Measurements from ENCODE around the gene CABS1.

Gene CABS1
- long read RNA-seq = 0 reads

DNA sequence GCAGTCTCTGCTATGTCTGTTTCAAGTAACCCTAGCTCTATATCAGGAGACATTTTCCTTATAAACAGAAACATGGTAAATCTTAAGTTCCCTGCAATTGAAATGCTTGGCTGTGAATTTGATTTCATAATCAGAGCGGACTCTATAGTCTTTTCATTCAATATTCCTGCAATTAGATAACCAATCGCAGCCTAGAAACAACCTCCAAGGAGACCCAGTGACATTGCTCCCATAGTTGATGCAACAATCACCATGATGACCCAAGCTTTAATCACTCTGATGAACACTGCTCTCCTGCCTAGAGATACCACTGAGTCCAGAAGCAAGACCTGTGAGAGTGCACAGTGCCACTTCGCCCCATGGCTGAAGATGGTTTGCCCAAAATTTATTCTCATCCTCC lies at the start of gene CABS1:
CABS1 (plus strand) TSS at position 301 of the 400 bp plus-strand sequence; CDS start at position 360, 59 bp downstream.
- DNase-seq (ENCODE audit: low read depth in 1 of 2, low spot score in 1 of 2) = no peak
- H3K27me3 ChIP-seq (ENCODE audit: insufficient read depth, poor library complexity, severe bottlenecking) = no peaks in the 10 kb centered on the region
- TF ChIP-seq POLR2AphosphoS5 (IDR thresholded peaks at IDR 0.05; ENCODE audit: low read depth) (no peak), GABPA (IDR thresholded peaks at IDR 0.05; ENCODE audit: low read depth) (no peak), SPI1 (IDR thresholded peaks at IDR 0.05; ENCODE audit: borderline replicate concordance, low read depth) (no peak), CTCF (IDR thresholded peaks at IDR 0.05; ENCODE audit: insufficient read depth, low read length) (no peak)
- TF ChIP-seq, protein P1, sequence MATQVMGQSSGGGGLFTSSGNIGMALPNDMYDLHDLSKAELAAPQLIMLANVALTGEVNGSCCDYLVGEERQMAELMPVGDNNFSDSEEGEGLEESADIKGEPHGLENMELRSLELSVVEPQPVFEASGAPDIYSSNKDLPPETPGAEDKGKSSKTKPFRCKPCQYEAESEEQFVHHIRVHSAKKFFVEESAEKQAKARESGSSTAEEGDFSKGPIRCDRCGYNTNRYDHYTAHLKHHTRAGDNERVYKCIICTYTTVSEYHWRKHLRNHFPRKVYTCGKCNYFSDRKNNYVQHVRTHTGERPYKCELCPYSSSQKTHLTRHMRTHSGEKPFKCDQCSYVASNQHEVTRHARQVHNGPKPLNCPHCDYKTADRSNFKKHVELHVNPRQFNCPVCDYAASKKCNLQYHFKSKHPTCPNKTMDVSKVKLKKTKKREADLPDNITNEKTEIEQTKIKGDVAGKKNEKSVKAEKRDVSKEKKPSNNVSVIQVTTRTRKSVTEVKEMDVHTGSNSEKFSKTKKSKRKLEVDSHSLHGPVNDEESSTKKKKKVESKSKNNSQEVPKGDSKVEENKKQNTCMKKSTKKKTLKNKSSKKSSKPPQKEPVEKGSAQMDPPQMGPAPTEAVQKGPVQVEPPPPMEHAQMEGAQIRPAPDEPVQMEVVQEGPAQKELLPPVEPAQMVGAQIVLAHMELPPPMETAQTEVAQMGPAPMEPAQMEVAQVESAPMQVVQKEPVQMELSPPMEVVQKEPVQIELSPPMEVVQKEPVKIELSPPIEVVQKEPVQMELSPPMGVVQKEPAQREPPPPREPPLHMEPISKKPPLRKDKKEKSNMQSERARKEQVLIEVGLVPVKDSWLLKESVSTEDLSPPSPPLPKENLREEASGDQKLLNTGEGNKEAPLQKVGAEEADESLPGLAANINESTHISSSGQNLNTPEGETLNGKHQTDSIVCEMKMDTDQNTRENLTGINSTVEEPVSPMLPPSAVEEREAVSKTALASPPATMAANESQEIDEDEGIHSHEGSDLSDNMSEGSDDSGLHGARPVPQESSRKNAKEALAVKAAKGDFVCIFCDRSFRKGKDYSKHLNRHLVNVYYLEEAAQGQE (IDR thresholded peaks at IDR 0.05; ENCODE audit: insufficient replicate concordance, low read depth) = no peak

DNA sequence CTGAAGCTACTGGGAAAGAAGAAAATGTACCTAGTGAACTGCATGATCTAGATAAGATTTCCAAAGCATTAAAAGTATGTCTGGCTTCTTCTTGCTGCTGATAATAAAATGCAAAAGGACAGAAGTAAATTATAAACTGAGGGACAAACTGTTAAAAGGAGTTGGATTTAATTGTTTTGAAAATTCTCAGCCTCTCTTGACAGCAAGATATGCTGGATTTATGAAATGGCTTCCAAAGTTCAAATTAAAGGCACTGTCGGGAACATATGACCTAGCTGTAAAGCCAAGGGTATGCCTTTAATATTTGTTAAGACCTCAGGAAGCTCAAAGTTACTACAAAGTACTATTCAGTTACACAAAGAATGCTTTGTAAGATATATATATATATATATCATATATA lies 46.1 kb upstream of the CABS1 start:
- Histone ChIP-seq H3K4me3 (replicated peaks; ENCODE audit: insufficient read depth, low read length) (no peak overlapping the region), H3K27me3 (ENCODE audit: insufficient read depth, poor library complexity, severe bottlenecking) (no peaks in the 10 kb centered on the region), H3K27ac (replicated peaks) (no peak overlapping the region)
- no peak for DNase-seq (ENCODE audit: low read depth in 1 of 2, low spot score in 1 of 2)
- TF ChIP-seq, protein P1 (IDR thresholded peaks at IDR 0.05; ENCODE audit: insufficient replicate concordance, low read depth) = no peak
- no peak for TF ChIP-seq SPI1 (IDR thresholded peaks at IDR 0.05; ENCODE audit: borderline replicate concordance, low read depth)
- no peak for TF ChIP-seq GABPA (IDR thresholded peaks at IDR 0.05; ENCODE audit: low read depth)
- no peak for TF ChIP-seq CTCF (IDR thresholded peaks at IDR 0.05; ENCODE audit: insufficient read depth, low read length)
- TF ChIP-seq POLR2AphosphoS5 (IDR thresholded peaks at IDR 0.05; ENCODE audit: low read depth) = no peak

More for the DNA sequence above, at the start of gene CABS1:
- Histone ChIP-seq H3K4me3 (replicated peaks; ENCODE audit: insufficient read depth, low read length) (no peak within 1 kb of the TSS), H3K27ac (replicated peaks) (no peak within 1 kb of the TSS)

- H3K4me3 ChIP-seq (replicated peaks; ENCODE audit: insufficient read depth, low read length) = no peak overlapping the region
- no peak for DNase-seq (ENCODE audit: low read depth in 1 of 2, low spot score in 1 of 2)
- no peaks in the 10 kb centered on the region for H3K27me3 ChIP-seq (ENCODE audit: insufficient read depth, poor library complexity, severe bottlenecking)
- TF ChIP-seq POLR2AphosphoS5 (IDR thresholded peaks at IDR 0.05; ENCODE audit: low read depth) (no peak), SPI1 (IDR thresholded peaks at IDR 0.05; ENCODE audit: borderline replicate concordance, low read depth) (no peak), GABPA (IDR thresholded peaks at IDR 0.05; ENCODE audit: low read depth) (no peak), CTCF (IDR thresholded peaks at IDR 0.05; ENCODE audit: insufficient read depth, low read length) (no peak)
- TF ChIP-seq, protein P1 (IDR thresholded peaks at IDR 0.05; ENCODE audit: insufficient replicate concordance, low read depth) = no peak
- no peak overlapping the region for H3K27ac ChIP-seq (replicated peaks)
Measured at GRCh38 chr4:70291341-70291740, 43.4 kb upstream of the CABS1 start.
